ENCODE measurements around the gene NFAT5.
"Not testable (repeated sequence)": the region's sequence is repeated elsewhere in the genome, so short reads cannot be mapped to it uniquely, and the experiment has no call there.

NFAT5 gene

DNA sequence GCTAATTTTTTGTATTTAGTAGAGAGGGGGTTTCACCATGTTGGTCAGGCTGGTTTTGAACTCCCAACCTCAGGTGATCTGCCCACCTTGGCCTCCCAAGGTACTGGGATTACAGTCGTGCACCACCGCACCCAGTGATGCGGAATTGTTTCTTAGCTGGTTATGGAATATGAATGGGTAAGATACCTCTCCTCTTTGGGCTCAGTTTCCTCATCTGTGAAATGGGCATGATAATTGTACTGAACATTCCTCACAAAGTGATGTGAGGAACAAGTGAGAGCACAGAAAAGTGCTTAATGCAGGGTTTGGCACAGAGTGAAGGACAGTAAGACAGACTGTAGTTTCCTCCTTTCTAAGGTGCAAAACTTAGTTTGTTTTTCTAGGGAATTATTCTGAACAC, 31.0 kb upstream of the NFAT5 start:
- TF ChIP-seq POLR2A (IDR thresholded peaks at IDR 0.05; ENCODE audit: low read depth, low read length) = no peak
- DNase-seq (ENCODE audit: insufficient read length, low spot score) (no peak), FAIRE-seq (no peak)

DNA sequence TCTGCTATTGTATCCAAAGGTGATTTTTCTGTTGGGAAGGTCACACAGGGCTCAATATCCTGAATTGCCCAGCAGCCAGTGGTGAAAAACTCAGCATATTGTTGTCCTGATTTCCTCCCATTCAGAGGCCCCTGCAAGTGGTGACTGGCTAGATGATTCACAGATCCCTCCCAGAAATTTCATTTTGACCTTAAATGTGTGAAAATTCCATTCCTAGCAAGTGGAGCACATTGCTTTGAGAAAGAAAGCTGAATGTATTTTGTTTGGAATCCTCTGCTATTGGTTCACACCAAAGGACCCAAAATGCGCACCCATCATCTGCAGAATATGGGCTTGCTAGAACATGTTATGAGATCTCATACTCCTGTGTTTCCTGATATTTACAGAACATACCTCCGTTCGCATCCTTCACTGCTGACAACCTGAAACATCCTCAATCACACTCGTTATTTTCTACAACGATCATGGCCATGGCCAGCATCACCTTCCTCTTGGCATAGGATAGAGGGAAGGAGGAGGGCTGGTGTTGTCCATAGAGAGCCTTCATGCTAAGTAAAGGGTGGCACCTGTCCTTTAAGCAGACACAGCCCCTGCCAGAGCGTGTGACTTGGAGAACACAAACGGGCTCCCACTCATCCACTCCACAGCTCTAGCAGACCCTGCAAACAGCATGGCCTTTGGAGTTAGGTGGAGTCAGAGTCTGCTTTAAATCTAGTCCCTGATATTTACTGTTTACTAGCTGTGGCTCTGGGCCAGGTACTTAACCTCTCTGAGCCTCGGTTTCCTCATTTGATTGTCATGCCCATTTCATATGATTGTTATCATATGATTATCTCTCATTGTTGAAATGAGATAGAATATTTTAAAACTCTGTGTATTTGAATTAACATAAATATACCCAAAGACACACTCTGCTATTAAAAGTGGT, 30.4 kb upstream of the NFAT5 start:
- no peak for TF ChIP-seq POLR2A (IDR thresholded peaks at IDR 0.05; ENCODE audit: low read depth, low read length)
- no peak for FAIRE-seq
- peak; percentile 18 for DNase-seq (ENCODE audit: insufficient read length, low spot score)

DNA sequence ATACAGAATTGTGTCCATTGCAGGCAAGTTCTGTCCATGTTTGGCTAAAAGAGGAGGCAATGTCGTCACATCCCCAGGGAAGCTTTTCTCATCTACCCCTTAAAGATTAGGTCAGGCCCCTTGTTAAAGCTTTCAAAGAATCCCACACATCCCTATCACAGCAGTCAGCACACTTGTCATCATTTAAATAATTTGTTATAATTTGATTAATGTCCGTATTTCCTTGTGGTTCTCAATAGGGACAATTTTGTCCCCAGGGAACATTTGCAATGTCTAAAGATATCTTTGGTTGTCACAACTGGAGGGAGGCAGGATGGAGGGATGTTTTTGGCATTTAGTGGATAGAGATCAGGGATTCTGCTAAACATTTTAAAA, 28.1 kb upstream of the NFAT5 start:
- no peak for FAIRE-seq
- no peak for DNase-seq (ENCODE audit: insufficient read length, low spot score)
- no peak for TF ChIP-seq POLR2A (IDR thresholded peaks at IDR 0.05; ENCODE audit: low read depth, low read length)

DNA sequence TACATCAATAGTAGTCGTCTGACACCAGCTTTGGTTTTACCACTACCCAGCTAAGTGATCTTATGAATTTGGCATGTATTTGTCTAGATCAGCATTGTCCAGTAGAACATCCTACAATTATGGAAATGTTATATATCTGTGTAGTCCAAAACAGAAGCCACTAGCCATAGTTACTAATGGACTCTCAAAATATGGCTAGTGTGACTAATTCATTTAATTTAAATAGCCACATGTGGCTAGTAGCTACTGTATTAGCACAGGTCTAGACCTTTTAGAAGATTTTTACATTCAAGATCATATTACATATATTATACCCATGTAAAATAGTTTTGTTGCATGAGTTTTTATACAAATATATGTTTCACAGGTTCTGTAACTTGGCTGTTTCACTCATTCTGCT, 27.0 kb upstream of the NFAT5 start:
- FAIRE-seq (no peak), DNase-seq (ENCODE audit: insufficient read length, low spot score) (no peak)
- no peak for TF ChIP-seq POLR2A (IDR thresholded peaks at IDR 0.05; ENCODE audit: low read depth, low read length)

DNA sequence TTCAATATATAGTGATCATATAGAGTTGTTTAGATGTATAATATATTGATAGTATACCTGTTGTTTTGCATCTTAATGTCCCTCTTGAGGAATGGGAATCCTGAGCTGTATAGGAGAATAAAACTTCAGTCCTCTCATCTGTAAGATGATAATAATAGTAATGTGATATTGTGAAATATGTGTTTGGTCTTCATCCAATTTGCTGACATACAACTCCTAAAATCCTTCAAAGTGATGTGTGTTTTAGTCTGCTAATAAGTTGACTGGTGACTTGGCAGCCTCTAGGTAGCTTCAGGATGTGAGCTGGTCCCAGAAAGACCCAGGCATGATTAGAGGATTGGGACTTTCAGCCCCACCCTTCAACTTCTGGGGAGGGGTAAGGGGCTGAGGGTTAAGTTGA, 22.8 kb upstream of the NFAT5 start:
- TF ChIP-seq POLR2A (IDR thresholded peaks at IDR 0.05; ENCODE audit: low read depth, low read length) = no peak
- FAIRE-seq (no peak), DNase-seq (ENCODE audit: insufficient read length, low spot score) (no peak)

DNA sequence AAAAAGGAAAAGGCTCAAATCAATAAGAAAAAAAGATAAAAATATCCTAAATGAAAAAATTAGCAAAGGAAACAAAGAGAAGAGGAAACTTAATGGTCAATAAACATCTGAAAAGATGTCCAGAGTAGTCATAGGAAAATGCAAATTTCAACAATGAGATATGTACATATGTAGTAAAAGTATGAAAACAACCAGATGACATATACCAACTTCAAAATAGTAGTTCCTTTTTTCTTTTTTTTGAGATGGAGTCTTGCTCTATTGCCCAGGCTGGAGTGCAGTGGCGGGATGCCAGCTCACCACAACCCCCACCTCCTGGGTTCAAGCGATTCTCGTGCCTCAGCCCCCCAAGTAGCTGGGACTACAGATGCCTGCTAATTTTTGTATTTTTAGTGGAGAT, 21.7 kb upstream of the NFAT5 start:
- TF ChIP-seq POLR2A (IDR thresholded peaks at IDR 0.05; ENCODE audit: low read depth, low read length) = no peak
- no peak for FAIRE-seq
- DNase-seq (ENCODE audit: insufficient read length, low spot score) = no peak

DNA sequence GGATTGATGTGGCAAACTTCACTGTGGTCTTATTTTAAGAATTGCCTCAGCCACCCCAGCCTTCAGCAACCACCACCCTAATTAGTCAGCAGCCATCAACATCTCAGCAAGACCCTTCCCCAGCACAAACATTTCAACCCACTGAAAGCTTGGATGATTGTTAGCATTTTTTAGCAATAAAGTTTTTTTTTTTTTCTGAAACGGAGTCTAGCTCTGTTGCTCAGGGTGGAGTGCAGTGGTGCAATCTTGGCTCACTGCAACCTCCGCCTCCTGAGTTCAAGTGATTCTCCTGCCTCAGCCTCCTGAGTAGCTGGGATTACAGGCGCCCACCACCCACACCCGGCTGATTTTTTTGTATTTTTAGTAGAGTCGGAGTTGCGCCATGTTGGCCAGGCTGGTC, 19.1 kb upstream of the NFAT5 start:
- FAIRE-seq; DNase-seq (ENCODE audit: insufficient read length, low spot score): not testable (repeated sequence)

DNA sequence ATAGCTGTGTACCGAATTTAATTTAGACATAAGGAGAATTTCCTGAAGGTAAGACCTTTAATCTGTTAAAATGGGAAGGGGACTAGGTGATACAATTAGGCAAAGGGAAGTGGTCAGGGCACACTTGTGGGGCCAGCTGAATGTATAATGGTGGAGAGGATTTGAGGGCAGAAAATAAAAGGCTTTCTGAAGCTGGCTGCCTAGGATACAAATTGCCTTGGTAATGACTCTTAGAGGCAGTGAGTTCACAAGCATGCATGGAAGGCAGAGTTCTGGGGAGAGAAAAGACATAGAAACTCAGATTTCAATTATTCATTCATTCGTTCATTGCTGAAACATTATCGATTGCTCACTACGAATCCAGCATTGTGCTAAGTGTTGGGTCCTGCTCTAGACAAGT, 12.4 kb upstream of the NFAT5 start:
- FAIRE-seq (no peak), DNase-seq (ENCODE audit: insufficient read length, low spot score) (no peak)
- no peak for TF ChIP-seq POLR2A (IDR thresholded peaks at IDR 0.05; ENCODE audit: low read depth, low read length)

DNA sequence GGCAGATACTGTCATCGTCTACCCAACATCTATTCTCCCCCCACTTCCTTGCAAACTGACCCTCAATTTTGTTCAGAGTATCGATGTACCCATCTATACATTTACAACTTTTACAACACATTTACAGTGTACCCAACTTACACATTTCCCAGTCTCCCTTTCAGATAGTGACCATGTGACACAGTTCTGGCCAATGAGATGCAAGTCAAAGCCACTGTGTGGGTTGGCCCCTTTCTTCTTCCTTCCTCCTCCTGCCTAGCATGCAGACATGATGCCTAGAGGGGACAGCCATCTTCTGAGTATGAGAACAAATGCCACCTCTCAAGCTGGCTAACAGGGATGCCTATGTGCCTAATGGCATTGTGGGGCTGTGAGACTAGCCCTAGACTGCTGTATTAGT, 11.3 kb upstream of the NFAT5 start:
- no peak for TF ChIP-seq POLR2A (IDR thresholded peaks at IDR 0.05; ENCODE audit: low read depth, low read length)
- FAIRE-seq (no peak), DNase-seq (ENCODE audit: insufficient read length, low spot score) (no peak)

DNA sequence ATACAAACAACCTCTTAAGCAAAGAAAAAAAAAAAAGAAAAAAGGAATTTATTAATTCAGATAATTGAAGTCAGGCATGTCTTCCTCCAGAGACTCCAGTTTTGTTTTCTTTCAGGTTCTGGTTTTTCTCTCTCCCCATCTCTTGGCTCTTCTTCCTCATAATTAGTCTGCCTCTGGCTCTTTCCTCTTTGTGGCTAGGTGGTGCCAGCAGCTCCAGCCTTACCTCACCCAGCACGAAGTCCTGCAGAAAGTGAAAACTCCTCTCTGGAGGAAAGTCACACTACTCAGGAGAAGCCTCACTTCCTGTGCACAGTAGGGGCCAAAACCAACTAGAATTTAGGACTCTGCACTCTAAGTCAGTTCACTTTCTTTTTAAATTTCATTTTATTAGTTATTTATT, 10.3 kb upstream of the NFAT5 start:
- TF ChIP-seq POLR2A (IDR thresholded peaks at IDR 0.05; ENCODE audit: low read depth, low read length) = no peak
- FAIRE-seq = no peak
- DNase-seq (ENCODE audit: insufficient read length, low spot score) = no peak

DNA sequence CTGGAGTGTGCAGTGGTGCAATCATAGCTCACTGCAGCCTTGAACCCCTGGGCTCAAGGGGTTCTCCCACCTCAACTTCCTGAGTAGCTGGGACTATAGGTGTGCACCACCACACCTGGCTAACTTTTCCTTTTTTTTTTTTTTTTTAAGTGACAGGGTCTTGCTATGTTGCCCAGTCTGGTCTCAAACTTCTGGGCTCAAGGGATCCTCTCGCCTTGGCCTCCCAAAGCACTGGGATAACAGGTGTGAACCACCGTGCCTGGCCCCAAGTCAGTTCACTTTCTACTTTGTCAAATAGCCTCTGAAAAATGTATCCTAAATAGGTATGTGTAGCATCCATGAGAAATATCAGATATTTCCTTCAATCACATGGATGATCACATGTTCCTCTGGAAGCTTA, 9.9 kb upstream of the NFAT5 start:
- FAIRE-seq = no peak
- no peak for TF ChIP-seq POLR2A (IDR thresholded peaks at IDR 0.05; ENCODE audit: low read depth, low read length)
- no peak for DNase-seq (ENCODE audit: insufficient read length, low spot score)

DNA sequence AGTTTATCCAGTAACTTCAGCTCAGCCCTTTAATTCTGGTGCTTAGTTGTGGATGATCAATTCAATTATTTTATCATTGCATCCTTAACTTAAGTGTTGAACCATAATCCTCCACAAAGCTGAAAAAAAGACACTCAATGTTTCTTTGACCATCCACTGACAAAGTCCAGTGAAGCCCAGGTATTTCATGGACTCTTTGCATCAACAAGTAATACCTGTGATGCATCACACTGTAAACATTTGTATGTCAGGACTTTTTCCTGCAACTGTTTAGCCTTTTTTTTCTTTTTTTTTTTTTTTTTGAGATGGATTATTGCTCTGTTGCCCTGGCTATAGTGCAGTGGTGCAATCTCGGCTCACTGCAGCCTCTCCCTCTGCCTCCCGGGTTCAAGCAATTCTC, 6.6 kb upstream of the NFAT5 start:
- no peak for DNase-seq (ENCODE audit: insufficient read length, low spot score)
- FAIRE-seq = no peak

DNA sequence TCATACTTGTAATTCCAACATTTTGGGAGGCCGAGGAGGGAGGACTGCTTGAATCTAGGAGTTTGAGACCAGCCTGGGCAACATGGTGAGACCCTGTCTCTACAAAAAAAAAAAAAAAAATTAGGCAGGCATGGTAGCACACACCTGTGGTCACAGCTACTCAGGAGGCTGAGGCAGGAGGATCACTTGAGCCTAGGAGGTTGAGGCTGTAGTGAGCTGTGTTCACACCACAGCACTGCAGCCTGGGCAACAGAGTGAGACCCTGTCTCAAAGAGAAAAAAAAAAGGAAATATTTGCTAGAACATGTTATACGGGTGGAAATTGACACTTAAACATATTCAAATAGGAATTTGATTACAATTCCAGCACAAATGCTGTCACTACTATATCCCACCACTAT, 4.4 kb upstream of the NFAT5 start:
- FAIRE-seq; DNase-seq (ENCODE audit: insufficient read length, low spot score): not testable (repeated sequence)

More for the DNA sequence above, 6.6 kb upstream of the NFAT5 start:
- no peak for TF ChIP-seq POLR2A (IDR thresholded peaks at IDR 0.05; ENCODE audit: low read depth, low read length)

DNA sequence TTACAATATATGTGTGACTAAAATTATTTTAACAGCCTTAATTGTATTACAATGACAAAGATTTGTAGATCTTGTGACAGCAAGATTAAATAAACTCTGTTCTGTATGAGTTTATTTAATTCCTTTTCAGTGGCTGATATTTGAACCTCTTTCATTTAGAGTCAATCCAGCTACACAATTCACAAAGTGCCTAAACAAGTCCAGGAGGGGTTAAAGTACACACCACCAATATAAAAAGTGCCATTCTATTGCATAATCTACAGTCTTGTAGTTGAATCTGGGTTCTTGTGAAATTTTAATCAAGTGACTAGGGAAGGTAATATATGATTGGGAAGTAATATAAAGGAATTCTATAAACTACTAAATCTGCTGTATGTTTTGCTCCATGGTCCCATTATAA, 3.9 kb upstream of the NFAT5 start:
- DNase-seq (ENCODE audit: insufficient read length, low spot score) = no peak
- FAIRE-seq = no peak
- no peak for TF ChIP-seq POLR2A (IDR thresholded peaks at IDR 0.05; ENCODE audit: low read depth, low read length)

DNA sequence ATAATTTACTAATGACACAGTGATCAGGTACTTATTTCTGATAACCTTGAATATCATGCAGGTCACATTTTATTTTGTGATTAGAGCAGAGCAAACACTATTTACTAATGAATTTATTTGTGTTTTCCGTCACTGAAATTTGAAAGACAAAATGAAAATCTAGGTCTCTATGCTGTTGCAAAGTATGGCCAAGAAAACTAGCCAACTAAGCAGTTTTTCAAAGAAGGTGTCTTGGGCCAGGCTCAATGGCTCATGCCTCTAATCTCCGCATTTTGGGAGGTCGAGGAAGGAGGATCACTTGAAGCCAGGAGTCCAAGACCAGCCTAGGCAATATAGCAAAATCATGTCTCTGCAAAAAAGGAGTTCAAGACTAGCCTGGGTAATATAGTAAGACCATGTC, 3.0 kb upstream of the NFAT5 start:
- DNase-seq (ENCODE audit: insufficient read length, low spot score) = no peak
- no peak for FAIRE-seq
- TF ChIP-seq POLR2A (IDR thresholded peaks at IDR 0.05; ENCODE audit: low read depth, low read length) = no peak

Data from H54 (cell line).